EH (cell line): ENCODE results near the gene NKD2.

Experiments used
- DNase-seq: peaks from one replicate; pipeline ENCODE4 v3.0.0-alpha.2; 2015; ENCODE audit warnings: low read depth

Gene NKD2

GRCh38 chr5:1029945-1030625 lies 21.5 kb downstream of the NKD2 start:
- no peak for DNase-seq

GRCh38 chr5:1030801-1031271 lies 22.2 kb downstream of the NKD2 start:
- DNase-seq = no peak

- DNase-seq = no peak
Observed at GRCh38 chr5:1031306-1031959, 22.8 kb downstream of the NKD2 start.

- DNase-seq = no peak
Observed at GRCh38 chr5:1032011-1032410, 23.4 kb downstream of the NKD2 start.

GRCh38 chr5:1032551-1033027 lies 24.0 kb downstream of the NKD2 start:
- DNase-seq = no peak

- DNase-seq = no peak
Observed at GRCh38 chr5:1033178-1033577, 24.6 kb downstream of the NKD2 start.

GRCh38 chr5:1033606-1034420 lies 25.2 kb downstream of the NKD2 start:
- no peak for DNase-seq

- no peak for DNase-seq
Observed at GRCh38 chr5:1034421-1034905, 25.9 kb downstream of the NKD2 start.

GRCh38 chr5:1034986-1035385 lies 26.4 kb downstream of the NKD2 start:
- DNase-seq = no peak

GRCh38 chr5:1035421-1036405 lies 27.1 kb downstream of the NKD2 start:
- DNase-seq = no peak

GRCh38 chr5:1036504-1037122 lies 28.0 kb downstream of the NKD2 start:
- no peak for DNase-seq

- no peak for DNase-seq
Observed at GRCh38 chr5:1037123-1037670, 28.6 kb downstream of the NKD2 start.

GRCh38 chr5:1037671-1038416 lies 29.2 kb downstream of the NKD2 start:
- no peak for DNase-seq

- DNase-seq = no peak
Observed at GRCh38 chr5:1038417-1039209, 30.0 kb downstream of the NKD2 start.

- DNase-seq = no peak
Observed at GRCh38 chr5:1039210-1039548, 30.6 kb downstream of the NKD2 start.

GRCh38 chr5:1039706-1040260 lies 31.2 kb downstream of the NKD2 start:
- DNase-seq = no peak

GRCh38 chr5:1040571-1040970 lies 32.0 kb downstream of the NKD2 start:
- no peak for DNase-seq

- DNase-seq = no peak
Observed at GRCh38 chr5:1041225-1042143, 32.9 kb downstream of the NKD2 start.
